Transverse colon (tissue), 4 donors: ENCODE measurements around the gene FXYD7. TPM values are rescaled to one million over a fixed set of nuclear protein-coding genes. Genes with fewer than 3 reads are reported as not detected.

Source experiments
- DNase-seq: peaks from one replicate; pipeline ENCODE4 v3.0.0-alpha.2; 2019
- H3K27ac ChIP-seq, 4 donors: fragments of 200-600 bp; sonication (generic); 2 replicates each; pipeline ENCODE4 v1.5.1; 2016 to 2018; ENCODE audit warnings: inconsistent platforms in 4 of 4
- H3K27me3 ChIP-seq: fragments of 200-600 bp; sonication (generic); 2 replicates; pipeline ENCODE4 v1.5.1; 2017; ENCODE audit warnings: inconsistent platforms
- H3K36me3 ChIP-seq, 4 donors: fragments of 200-600 bp; sonication (generic); 2 replicates each; pipeline ENCODE4 v1.5.1; 2017 to 2019; ENCODE audit warnings: inconsistent platforms in 4 of 4
- H3K4me1 ChIP-seq, 4 donors: fragments of 200-600 bp; sonication (generic); 2 replicates each; pipeline ENCODE4 v1.5.1; 2017 to 2020; ENCODE audit warnings: inconsistent platforms in 4 of 4
- H3K4me3 ChIP-seq, 4 donors: fragments of 200-600 bp; sonication (generic); 1 replicate in 1 of 4; 2 replicates in 3 of 4; pipeline versions ENCODE4 v1.5.1 to v1.6.1; 2017 to 2019; ENCODE audit warnings: inconsistent platforms in 4 of 4
- H3K9me3 ChIP-seq, 2 donors: fragments of 200-600 bp; sonication (generic); 2 replicates each; pipeline ENCODE4 v1.5.1; 2017 to 2019; ENCODE audit warnings: inconsistent platforms in 2 of 2
- EP300 ChIP-seq: sonication (generic); formaldehyde crosslinking; IDR thresholded peaks from one replicate; pipeline ENCODE4 v1.6.1; 2017; ENCODE audit warnings: antibody characterized with exemption, low read depth
- POLR2A ChIP-seq: fragments of 450-650 bp; IDR thresholded peaks from one replicate; pipeline ENCODE4 v1.6.1; 2016; ENCODE audit warnings: antibody characterized with exemption, mild to moderate bottlenecking, moderate library complexity
- POLR2AphosphoS5 ChIP-seq, 3 donors: sonication (generic); formaldehyde crosslinking; IDR thresholded peaks; one replicate each; pipeline ENCODE4 v1.6.1; 2016; ENCODE audit warnings: antibody characterized with exemption in 3 of 3
- WGBS, 2 donors: methylation state at CpG; one replicate each; pipeline ENCODE4 v1.1.5; 2018; ENCODE audit warnings: low coverage in 1 of 2; 5-methylcytosine and 5-hydroxymethylcytosine counted together
- in situ Hi-C, 4 donors: fragments of 200-750 bp; cut with MboI; loops; one replicate each; pipeline versions ENCODE4 v1.15.0 to v1.15.1; 2017; ENCODE audit warnings: low sequenced_read_pairs in 3 of 4, low pct_ligation_motif_present in 1 of 4, low pct_unique_long_range_greater_than_20kb in 1 of 4
- intact Hi-C: fragments of 100-400 bp; cut with DNase I; formaldehyde crosslinking; loops from one replicate; pipeline ENCODE4 v1.15.1; 2023; ENCODE audit warnings: low total_unique reads
- total RNA-seq, 4 donors: library from RNA; depleted of rRNA; stranded (reverse); fragments of >200 nt; gene quantifications; one replicate each; pipeline ENCODE4 v1.1.0, GENCODE V29; 2016
- TF ChIP-seq, protein P1 (sequence below), 5 experiments: fragments of 200-600 bp in 3 of 5; fragments of 450-650 bp in 2 of 5; sonication (generic) in 3 of 5; IDR thresholded peaks; 1 replicate in 2 of 5; 2 replicates in 3 of 5; pipeline ENCODE4 v1.5.1; 2016 to 2017; ENCODE audit warnings: antibody characterized with exemption in 5 of 5, inconsistent platforms in 3 of 5, mild to moderate bottlenecking in 2 of 5, moderate library complexity in 1 of 5

FXYD7 gene
- total RNA-seq, 4 donors from 2014 or later: not detected

- in situ Hi-C loops: no loop called here
- 64 to 70% methylated on average over 4 to 7 of the region's 7 CpGs for WGBS, 2 donors
- no peak for DNase-seq
These were observed 34.6 kb downstream of the FXYD7 start for GRCh38 chr19:35177377-35178274.

GRCh38 chr19:35178701-35179100, 35.6 kb downstream of the FXYD7 start:
- no peak overlapping the region for H3K4me3 ChIP-seq
- H3K4me1 ChIP-seq: no peaks in the 10 kb centered on the region
- H3K27ac ChIP-seq: no peak overlapping the region
- intact Hi-C loops (no loop called here), in situ Hi-C loops (no loop called here)
- no peaks in the 10 kb centered on the region for H3K36me3 ChIP-seq
- no peaks in the 10 kb centered on the region for H3K27me3 ChIP-seq
- WGBS, 2 donors: 66% methylated on average over 2 of the region's 2 CpGs; no CpG with 5 or more reads in 1 of the 2 donors
- DNase-seq: no peak
- H3K9me3 ChIP-seq: no peaks in the 10 kb centered on the region
- TF ChIP-seq POLR2AphosphoS5 (IDR thresholded peaks at IDR 0.05): no peak
- no peak for TF ChIP-seq POLR2A
- TF ChIP-seq, protein P1, sequence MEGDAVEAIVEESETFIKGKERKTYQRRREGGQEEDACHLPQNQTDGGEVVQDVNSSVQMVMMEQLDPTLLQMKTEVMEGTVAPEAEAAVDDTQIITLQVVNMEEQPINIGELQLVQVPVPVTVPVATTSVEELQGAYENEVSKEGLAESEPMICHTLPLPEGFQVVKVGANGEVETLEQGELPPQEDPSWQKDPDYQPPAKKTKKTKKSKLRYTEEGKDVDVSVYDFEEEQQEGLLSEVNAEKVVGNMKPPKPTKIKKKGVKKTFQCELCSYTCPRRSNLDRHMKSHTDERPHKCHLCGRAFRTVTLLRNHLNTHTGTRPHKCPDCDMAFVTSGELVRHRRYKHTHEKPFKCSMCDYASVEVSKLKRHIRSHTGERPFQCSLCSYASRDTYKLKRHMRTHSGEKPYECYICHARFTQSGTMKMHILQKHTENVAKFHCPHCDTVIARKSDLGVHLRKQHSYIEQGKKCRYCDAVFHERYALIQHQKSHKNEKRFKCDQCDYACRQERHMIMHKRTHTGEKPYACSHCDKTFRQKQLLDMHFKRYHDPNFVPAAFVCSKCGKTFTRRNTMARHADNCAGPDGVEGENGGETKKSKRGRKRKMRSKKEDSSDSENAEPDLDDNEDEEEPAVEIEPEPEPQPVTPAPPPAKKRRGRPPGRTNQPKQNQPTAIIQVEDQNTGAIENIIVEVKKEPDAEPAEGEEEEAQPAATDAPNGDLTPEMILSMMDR (IDR thresholded peaks at IDR 0.05): no peak
- TF ChIP-seq EP300: no peak

More at GRCh38 chr19:35177377-35178274, 34.6 kb downstream of the FXYD7 start:
- TF ChIP-seq, protein P1 (IDR thresholded peaks at IDR 0.05): no peak
- TF ChIP-seq POLR2AphosphoS5 (IDR thresholded peaks at IDR 0.05) (no peak), EP300 (no peak), POLR2A (no peak)
- Histone ChIP-seq H3K4me1 (no peaks in the 10 kb centered on the region), H3K9me3 (no peaks in the 10 kb centered on the region), H3K27ac (no peak overlapping the region), H3K4me3 (no peak overlapping the region), H3K27me3 (no peaks in the 10 kb centered on the region), H3K36me3 (no peaks in the 10 kb centered on the region)
- intact Hi-C loops: no loop called here

DNA sequence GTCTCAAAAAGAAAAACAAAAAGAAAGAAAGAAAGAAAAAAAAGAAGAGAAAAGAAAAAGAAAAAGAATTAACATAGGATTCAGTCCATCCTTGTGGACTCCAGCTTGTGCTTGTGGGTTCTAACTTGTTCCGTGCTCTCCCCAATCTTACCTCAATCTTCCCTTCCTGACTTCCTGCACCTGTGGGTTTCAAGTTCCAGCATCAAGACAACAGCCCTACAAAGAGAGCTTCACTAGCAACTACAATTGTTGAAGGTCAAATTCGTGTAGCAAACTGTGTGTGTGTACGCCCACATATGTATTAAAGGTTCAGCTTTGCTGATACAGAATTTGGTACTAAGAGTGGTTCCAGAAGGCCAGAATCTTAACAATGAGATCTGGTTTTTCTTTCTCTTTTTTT, 36.8 kb downstream of the FXYD7 start:
- in situ Hi-C loops (no loop called here), intact Hi-C loops (no loop called here)
- no peak overlapping the region for H3K27ac ChIP-seq
- TF ChIP-seq POLR2A (no peak), POLR2AphosphoS5 (IDR thresholded peaks at IDR 0.05) (no peak)
- no peaks in the 10 kb centered on the region for H3K9me3 ChIP-seq
- H3K27me3 ChIP-seq: no peaks in the 10 kb centered on the region
- H3K36me3 ChIP-seq: no peaks in the 10 kb centered on the region
- no peak overlapping the region for H3K4me3 ChIP-seq
- H3K4me1 ChIP-seq: no peaks in the 10 kb centered on the region
- no peak for DNase-seq
- 77% methylated on average over 3 of the region's 3 CpGs; no CpG with 5 or more reads in 1 of the 2 donors for WGBS, 2 donors

DNA sequence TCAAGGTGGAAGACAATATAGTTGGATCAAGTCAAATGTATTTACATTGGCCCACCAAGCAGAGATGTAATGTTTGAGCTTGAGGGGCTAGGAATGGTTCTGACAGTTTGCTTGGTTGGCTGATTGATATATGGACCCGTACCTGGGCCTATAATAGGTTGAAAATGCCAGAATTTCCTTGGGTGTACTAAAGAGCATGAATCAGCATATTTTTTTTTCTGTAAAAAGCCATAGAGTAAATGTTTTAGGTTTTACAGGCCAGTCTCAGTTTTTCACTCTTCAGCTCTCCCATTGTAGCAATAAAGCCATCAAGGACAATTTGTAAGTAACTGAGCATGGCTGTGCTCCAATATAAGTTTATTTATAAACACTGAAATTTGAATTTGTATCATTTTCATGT, 38.3 kb downstream of the FXYD7 start:
- no peak for DNase-seq
- TF ChIP-seq POLR2AphosphoS5 (IDR thresholded peaks at IDR 0.05) (no peak), EP300 (no peak), POLR2A (no peak)
- TF ChIP-seq, protein P1 (IDR thresholded peaks at IDR 0.05): no peak
- in situ Hi-C loops: no loop called here

More for the DNA sequence above, 38.3 kb downstream of the FXYD7 start:
- intact Hi-C loops: no loop called here
- 85 to 91% methylated on average over 1 of the region's 1 CpG for WGBS, 2 donors
- H3K27me3 ChIP-seq: no peaks in the 10 kb centered on the region
- H3K4me3 ChIP-seq: no peak overlapping the region
- no peaks in the 10 kb centered on the region for H3K4me1 ChIP-seq
- no peaks in the 10 kb centered on the region for H3K36me3 ChIP-seq
- H3K27ac ChIP-seq: no peak overlapping the region
- H3K9me3 ChIP-seq: no peaks in the 10 kb centered on the region
